ENCODE data around the gene EVC2. TPM values are rescaled to one million over a fixed set of nuclear protein-coding genes. Genes with fewer than 3 reads are reported as not detected.

Gene EVC2
- total RNA-seq, 4 donors from 2014 or later: 0.20 to 10.5 (median 3.9) TPM

DNA sequence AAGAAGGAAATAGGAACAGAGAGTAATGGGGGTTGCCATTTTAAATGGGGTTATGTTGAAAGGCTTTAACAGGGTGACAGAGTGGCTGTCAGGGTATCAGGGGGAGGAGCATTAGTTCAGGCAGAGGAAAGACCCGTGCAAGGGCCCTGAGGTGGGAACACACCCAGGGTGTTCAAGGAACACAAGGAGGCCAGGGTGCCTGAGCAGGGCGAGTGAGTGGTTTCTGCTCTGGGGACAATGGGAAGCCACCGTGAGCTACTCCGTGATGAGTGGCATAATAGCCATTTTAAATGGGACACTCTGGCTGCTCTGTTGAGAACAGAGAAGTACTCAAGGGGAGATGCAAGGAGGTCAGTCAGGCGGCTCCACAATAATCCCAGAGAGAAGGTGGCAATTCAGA, 4.5 kb downstream of the EVC2 start:
- no peak for TF ChIP-seq POLR2AphosphoS5 (IDR thresholded peaks at IDR 0.05)
- TF ChIP-seq POLR2A (IDR thresholded peaks at IDR 0.05): no peak
- TF ChIP-seq, protein P1, sequence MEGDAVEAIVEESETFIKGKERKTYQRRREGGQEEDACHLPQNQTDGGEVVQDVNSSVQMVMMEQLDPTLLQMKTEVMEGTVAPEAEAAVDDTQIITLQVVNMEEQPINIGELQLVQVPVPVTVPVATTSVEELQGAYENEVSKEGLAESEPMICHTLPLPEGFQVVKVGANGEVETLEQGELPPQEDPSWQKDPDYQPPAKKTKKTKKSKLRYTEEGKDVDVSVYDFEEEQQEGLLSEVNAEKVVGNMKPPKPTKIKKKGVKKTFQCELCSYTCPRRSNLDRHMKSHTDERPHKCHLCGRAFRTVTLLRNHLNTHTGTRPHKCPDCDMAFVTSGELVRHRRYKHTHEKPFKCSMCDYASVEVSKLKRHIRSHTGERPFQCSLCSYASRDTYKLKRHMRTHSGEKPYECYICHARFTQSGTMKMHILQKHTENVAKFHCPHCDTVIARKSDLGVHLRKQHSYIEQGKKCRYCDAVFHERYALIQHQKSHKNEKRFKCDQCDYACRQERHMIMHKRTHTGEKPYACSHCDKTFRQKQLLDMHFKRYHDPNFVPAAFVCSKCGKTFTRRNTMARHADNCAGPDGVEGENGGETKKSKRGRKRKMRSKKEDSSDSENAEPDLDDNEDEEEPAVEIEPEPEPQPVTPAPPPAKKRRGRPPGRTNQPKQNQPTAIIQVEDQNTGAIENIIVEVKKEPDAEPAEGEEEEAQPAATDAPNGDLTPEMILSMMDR (IDR thresholded peaks at IDR 0.05): no peak
- no peak for TF ChIP-seq EP300 (IDR thresholded peaks at IDR 0.05; ENCODE audit: low read depth)
- intact Hi-C loops (cut with DNase I; ENCODE audit: low total_unique reads): no loop called here
- Histone ChIP-seq H3K27me3 (peaks cover 16% of the 10 kb centered on the region), H3K4me1 (peaks cover 4 to 11% (median 6%) of the 10 kb centered on the region in 4 donors), H3K27ac (no peak overlapping the region), H3K36me3 (no peaks in the 10 kb centered on the region), H3K9me3 (no peaks in the 10 kb centered on the region), H3K4me3 (no peak overlapping the region)
- DNase-seq: no peak
- in situ Hi-C loops (cut with MboI; ENCODE audit: low pct_ligation_motif_present in 1 of 4, low pct_unique_long_range_greater_than_20kb in 1 of 4, low sequenced_read_pairs in 3 of 4): no loop called here
- WGBS, 2 donors (ENCODE audit: low coverage in 1 of 2): 89% methylated on average over 5 of the region's 5 CpGs

DNA sequence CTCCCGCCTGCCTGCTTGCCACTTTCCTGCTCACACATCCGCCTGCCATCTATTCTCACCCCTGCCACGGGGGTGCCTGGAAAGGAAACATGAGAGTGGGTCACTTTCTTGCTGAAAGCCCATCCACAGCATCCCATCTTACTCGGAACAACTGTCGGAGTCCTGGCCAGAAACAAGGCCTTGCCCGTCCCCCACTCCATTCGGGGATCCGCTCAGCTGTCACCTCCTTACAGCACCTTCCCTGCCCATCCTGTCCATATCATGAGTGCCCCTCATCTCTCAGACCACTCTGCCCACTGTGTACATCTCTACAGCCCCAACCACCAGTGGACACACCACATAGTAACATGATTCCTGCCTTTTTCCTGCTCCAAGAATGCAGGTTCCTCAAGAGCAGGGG, 6.4 kb downstream of the EVC2 start:
- TF ChIP-seq EP300 (IDR thresholded peaks at IDR 0.05; ENCODE audit: low read depth): no peak
- TF ChIP-seq POLR2A (IDR thresholded peaks at IDR 0.05): no peak
- TF ChIP-seq, protein P1 (IDR thresholded peaks at IDR 0.05): no peak
- TF ChIP-seq POLR2AphosphoS5 (IDR thresholded peaks at IDR 0.05): no peak
- in situ Hi-C loops (cut with MboI; ENCODE audit: low pct_ligation_motif_present in 1 of 4, low pct_unique_long_range_greater_than_20kb in 1 of 4, low sequenced_read_pairs in 3 of 4): no loop called here

DNA sequence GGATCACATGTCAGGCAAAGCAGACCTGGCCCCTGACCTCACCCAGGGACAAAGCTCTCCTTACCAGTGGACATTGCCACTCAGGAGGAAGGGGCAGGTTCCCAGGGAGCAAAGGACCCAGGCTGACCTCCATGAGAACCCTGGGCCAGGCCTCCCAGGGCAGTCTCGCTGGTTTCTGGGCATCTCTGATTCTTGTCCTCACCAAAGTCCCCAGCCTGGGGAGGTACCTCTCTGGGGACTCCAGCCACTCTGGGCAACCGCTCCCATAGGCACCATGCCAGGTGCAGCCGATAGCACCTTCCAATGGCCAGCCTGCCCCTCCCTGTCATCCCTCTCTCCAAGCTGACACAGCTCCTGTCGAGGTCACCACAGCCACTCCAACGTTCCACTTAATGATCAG, 7.9 kb downstream of the EVC2 start:
- 81% methylated on average over 4 of the region's 5 CpGs; no CpG with 5 or more reads in 1 of the 2 donors for WGBS, 2 donors (ENCODE audit: low coverage in 1 of 2)
- no peak for DNase-seq

More for the DNA sequence above, 6.4 kb downstream of the EVC2 start:
- H3K4me1 ChIP-seq: no peaks in the 10 kb centered on the region
- 78 to 90% methylated on average over 7 to 8 of the region's 8 CpGs for WGBS, 2 donors (ENCODE audit: low coverage in 1 of 2)
- no peaks in the 10 kb centered on the region for H3K36me3 ChIP-seq
- intact Hi-C loops (cut with DNase I; ENCODE audit: low total_unique reads): no loop called here
- DNase-seq: no peak
- no peak overlapping the region for H3K4me3 ChIP-seq
- H3K9me3 ChIP-seq: no peaks in the 10 kb centered on the region
- no peak overlapping the region for H3K27ac ChIP-seq
- no peaks in the 10 kb centered on the region for H3K27me3 ChIP-seq

DNA sequence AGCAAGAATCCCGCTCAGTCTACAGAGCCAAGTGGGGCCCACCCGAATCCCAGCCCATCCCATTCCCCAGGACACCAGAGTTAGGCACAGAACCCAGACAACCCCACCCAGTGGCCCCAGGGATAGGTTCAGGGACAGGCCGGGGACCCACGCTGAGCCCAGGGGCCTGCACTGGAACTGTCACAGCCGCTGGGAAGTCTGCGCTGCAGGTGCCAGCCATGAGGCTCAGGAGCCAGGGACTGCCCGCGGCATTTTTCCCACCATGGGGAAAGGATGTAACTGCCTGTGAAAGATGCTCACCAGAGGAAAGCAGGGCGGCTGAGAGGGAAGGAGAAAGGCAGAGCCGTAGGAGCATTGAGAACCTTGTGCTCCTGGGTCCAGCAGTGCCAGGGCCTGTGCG, 12.0 kb downstream of the EVC2 start:
- intact Hi-C loops (cut with DNase I; ENCODE audit: low total_unique reads) (no loop called here), in situ Hi-C loops (cut with MboI; ENCODE audit: low pct_ligation_motif_present in 1 of 4, low pct_unique_long_range_greater_than_20kb in 1 of 4, low sequenced_read_pairs in 3 of 4) (no loop called here)
- no peak for DNase-seq
- no peak for TF ChIP-seq POLR2A (IDR thresholded peaks at IDR 0.05)
- TF ChIP-seq EP300 (IDR thresholded peaks at IDR 0.05; ENCODE audit: low read depth): no peak
- TF ChIP-seq, protein P1 (IDR thresholded peaks at IDR 0.05): no peak
- no peak for TF ChIP-seq POLR2AphosphoS5 (IDR thresholded peaks at IDR 0.05)
- Histone ChIP-seq H3K4me3 (no peak overlapping the region), H3K27ac (no peak overlapping the region), H3K36me3 (no peaks in the 10 kb centered on the region), H3K27me3 (no peaks in the 10 kb centered on the region), H3K9me3 (no peaks in the 10 kb centered on the region), H3K4me1 (no peaks in the 10 kb centered on the region)
- WGBS, 2 donors (ENCODE audit: low coverage in 1 of 2): 92 to 100% methylated on average over 1 to 11 of the region's 11 CpGs

More for the DNA sequence above, 7.9 kb downstream of the EVC2 start:
- Histone ChIP-seq H3K4me3 (no peak overlapping the region), H3K27ac (no peak overlapping the region), H3K4me1 (no peaks in the 10 kb centered on the region), H3K27me3 (no peaks in the 10 kb centered on the region), H3K9me3 (no peaks in the 10 kb centered on the region), H3K36me3 (no peaks in the 10 kb centered on the region)
- TF ChIP-seq EP300 (IDR thresholded peaks at IDR 0.05; ENCODE audit: low read depth): no peak
- TF ChIP-seq, protein P1 (IDR thresholded peaks at IDR 0.05): no peak
- TF ChIP-seq POLR2AphosphoS5 (IDR thresholded peaks at IDR 0.05): no peak
- TF ChIP-seq POLR2A (IDR thresholded peaks at IDR 0.05): no peak
- in situ Hi-C loops (cut with MboI; ENCODE audit: low pct_ligation_motif_present in 1 of 4, low pct_unique_long_range_greater_than_20kb in 1 of 4, low sequenced_read_pairs in 3 of 4) (no loop called here), intact Hi-C loops (cut with DNase I; ENCODE audit: low total_unique reads) (no loop called here)
